ENCODE measurements around the gene FAM168A. TPM values are rescaled to one million over a fixed set of nuclear protein-coding genes. Genes with fewer than 3 reads are reported as not detected.

Gene FAM168A
- total RNA-seq, 4 donors from 2014 or later, result 28.8 to 53.5 (median 30.6) TPM

- H3K27ac ChIP-seq, result no peak overlapping the region
- 87 to 94% methylated on average over 20 to 31 of the region's 31 CpGs for WGBS, 2 donors
- H3K4me3 ChIP-seq, result no peak overlapping the region
- peaks cover 0 to 35% (median 5%) of the 10 kb centered on the region in 4 donors for H3K4me1 ChIP-seq
- no peak for DNase-seq (ENCODE audit: low spot score in 2 of 2)
- H3K9me3 ChIP-seq, result no peaks in the 10 kb centered on the region
- no peak for TF ChIP-seq POLR2A (IDR thresholded peaks at IDR 0.05)
- no peak for TF ChIP-seq CTCF (IDR thresholded peaks at IDR 0.05)
- TF ChIP-seq EP300 (IDR thresholded peaks at IDR 0.05), result no peak
- no peaks in the 10 kb centered on the region for H3K27me3 ChIP-seq
- peaks cover 0 to 3% (median 0%) of the 10 kb centered on the region in 3 donors for H3K36me3 ChIP-seq
These were observed 205.6 kb downstream of the FAM168A start for GRCh38 chr11:73392108-73393010.

DNA sequence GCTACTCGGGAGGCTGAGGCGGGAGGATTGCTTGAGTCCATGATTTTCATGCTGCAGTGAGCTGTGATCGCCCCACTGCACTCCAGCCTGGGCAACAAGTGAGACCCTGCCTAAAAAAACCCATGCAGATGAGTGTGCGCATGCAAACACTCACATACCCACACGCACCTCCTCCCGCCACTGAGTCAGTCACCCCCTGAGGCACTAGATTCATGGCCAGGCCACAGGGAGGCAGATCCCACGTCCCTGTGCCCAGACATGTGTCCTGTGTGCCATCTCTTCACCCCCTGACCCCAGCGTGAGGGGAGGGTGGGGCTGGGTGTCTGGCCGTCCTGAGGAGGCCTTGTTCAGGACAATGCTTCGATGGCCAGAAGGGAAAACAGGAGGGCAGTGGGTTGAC, 206.2 kb downstream of the FAM168A start:
- WGBS, 2 donors, result 87 to 91% methylated on average over 10 of the region's 10 CpGs
- peaks cover 0 to 37% (median 9%) of the 10 kb centered on the region in 4 donors for H3K4me1 ChIP-seq
- no peak for TF ChIP-seq CTCF (IDR thresholded peaks at IDR 0.05)
- TF ChIP-seq EP300 (IDR thresholded peaks at IDR 0.05), result no peak
- no peak for TF ChIP-seq POLR2A (IDR thresholded peaks at IDR 0.05)
- H3K4me3 ChIP-seq, result no peak overlapping the region
- H3K9me3 ChIP-seq, result no peaks in the 10 kb centered on the region
- no peaks in the 10 kb centered on the region for H3K27me3 ChIP-seq
- peaks cover 0 to 3% (median 0%) of the 10 kb centered on the region in 3 donors for H3K36me3 ChIP-seq
- no peak for DNase-seq (ENCODE audit: low spot score in 2 of 2)
- no peak overlapping the region for H3K27ac ChIP-seq

- no peak for DNase-seq (ENCODE audit: low spot score in 2 of 2)
- peaks cover 0 to 3% (median 0%) of the 10 kb centered on the region in 3 donors for H3K36me3 ChIP-seq
- 87 to 91% methylated on average over 10 of the region's 12 CpGs for WGBS, 2 donors
- H3K27me3 ChIP-seq, result no peaks in the 10 kb centered on the region
- no peaks in the 10 kb centered on the region for H3K9me3 ChIP-seq
- peaks cover 0 to 45% (median 17%) of the 10 kb centered on the region in 4 donors for H3K4me1 ChIP-seq
- H3K4me3 ChIP-seq, result no peak overlapping the region
- no peak for TF ChIP-seq EP300 (IDR thresholded peaks at IDR 0.05)
- no peak for TF ChIP-seq CTCF (IDR thresholded peaks at IDR 0.05)
- TF ChIP-seq POLR2A (IDR thresholded peaks at IDR 0.05), result no peak
- no peak overlapping the region for H3K27ac ChIP-seq
These were observed 207.0 kb downstream of the FAM168A start for GRCh38 chr11:73390601-73391565.

DNA sequence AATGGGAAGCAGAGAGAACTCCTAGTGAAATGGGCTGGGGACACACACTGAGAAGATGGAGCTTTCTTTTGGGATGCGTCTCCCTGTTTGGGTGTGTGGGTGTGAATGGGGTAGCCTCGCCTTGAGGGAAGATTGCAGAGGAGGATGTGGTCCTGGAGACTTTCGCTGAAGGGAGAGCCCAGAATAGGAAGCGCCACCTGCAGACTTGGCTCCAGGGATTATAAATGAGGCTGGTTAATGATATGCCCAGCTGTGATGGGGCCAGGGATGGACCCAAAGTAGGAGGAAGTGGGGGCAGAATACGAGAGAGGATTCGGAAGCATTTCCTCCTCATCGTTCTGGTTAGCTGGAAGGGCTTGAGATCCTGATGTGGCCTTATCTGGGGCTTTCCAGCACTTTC, 208.0 kb downstream of the FAM168A start:
- H3K4me3 ChIP-seq, result no peak overlapping the region
- TF ChIP-seq EP300 (IDR thresholded peaks at IDR 0.05) (no peak), POLR2A (IDR thresholded peaks at IDR 0.05) (no peak), CTCF (IDR thresholded peaks at IDR 0.05) (no peak)
- WGBS, 2 donors, result 86 to 88% methylated on average over 7 of the region's 7 CpGs

More for the DNA sequence above, 208.0 kb downstream of the FAM168A start:
- H3K9me3 ChIP-seq, result no peaks in the 10 kb centered on the region
- H3K27me3 ChIP-seq, result no peaks in the 10 kb centered on the region
- no peaks in the 10 kb centered on the region for H3K36me3 ChIP-seq
- peaks cover 0 to 55% (median 27%) of the 10 kb centered on the region in 4 donors for H3K4me1 ChIP-seq
- no peak overlapping the region for H3K27ac ChIP-seq
- DNase-seq (ENCODE audit: low spot score in 2 of 2), result no peak

All from tibial nerve (tissue), 4 donors.